ENCODE results near the gene MAB21L3.

Gene MAB21L3

GRCh38 chr1:116131170-116131569 is 20.0 kb downstream of the MAB21L3 start:
- no peak for TF ChIP-seq CTCF (IDR thresholded peaks at IDR 0.05)
- Histone ChIP-seq H3K27ac (no peak overlapping the region), H3K27me3 (no peaks in the 10 kb centered on the region), H3K36me3 (no peaks in the 10 kb centered on the region), H3K4me1 (ENCODE audit: control insufficient read depth in 1 of 2, insufficient read depth in 1 of 2, low read depth in 1 of 2, low read length in 1 of 2) (peaks cover 29 to 36% of the 10 kb centered on the region in 2 experiments), H3K4me3 (ENCODE audit: low read depth in 1 of 2, low read length in 1 of 2) (no peak overlapping the region), H3K9me3 (no peaks in the 10 kb centered on the region)

- no peak for TF ChIP-seq CTCF (IDR thresholded peaks at IDR 0.05)
- peaks cover 29 to 36% of the 10 kb centered on the region in 2 experiments for H3K4me1 ChIP-seq (ENCODE audit: control insufficient read depth in 1 of 2, insufficient read depth in 1 of 2, low read depth in 1 of 2, low read length in 1 of 2)
- no peak overlapping the region for H3K4me3 ChIP-seq (ENCODE audit: low read depth in 1 of 2, low read length in 1 of 2)
- no peak overlapping the region for H3K27ac ChIP-seq
- no peaks in the 10 kb centered on the region for H3K36me3 ChIP-seq
- no peaks in the 10 kb centered on the region for H3K9me3 ChIP-seq
- no peaks in the 10 kb centered on the region for H3K27me3 ChIP-seq
Measured at GRCh38 chr1:116131866-116132605, 20.8 kb downstream of the MAB21L3 start.

- H3K27ac ChIP-seq = no peak overlapping the region
- H3K4me1 ChIP-seq (ENCODE audit: control insufficient read depth in 1 of 2, insufficient read depth in 1 of 2, low read depth in 1 of 2, low read length in 1 of 2) = peaks cover 32 to 36% of the 10 kb centered on the region in 2 experiments
- no peaks in the 10 kb centered on the region for H3K36me3 ChIP-seq
- no peaks in the 10 kb centered on the region for H3K9me3 ChIP-seq
- no peaks in the 10 kb centered on the region for H3K27me3 ChIP-seq
- H3K4me3 ChIP-seq (ENCODE audit: low read depth in 1 of 2, low read length in 1 of 2) = no peak overlapping the region
- TF ChIP-seq CTCF (IDR thresholded peaks at IDR 0.05) = no peak
Measured at GRCh38 chr1:116133696-116134475, 22.7 kb downstream of the MAB21L3 start.

- H3K4me1 ChIP-seq (ENCODE audit: control insufficient read depth in 1 of 2, insufficient read depth in 1 of 2, low read depth in 1 of 2, low read length in 1 of 2) = peaks cover 35 to 36% of the 10 kb centered on the region in 2 experiments
- H3K4me3 ChIP-seq (ENCODE audit: low read depth in 1 of 2, low read length in 1 of 2) = no peak overlapping the region
- no peak overlapping the region for H3K27ac ChIP-seq
- H3K9me3 ChIP-seq = no peaks in the 10 kb centered on the region
- H3K27me3 ChIP-seq = no peaks in the 10 kb centered on the region
- no peak for TF ChIP-seq CTCF (IDR thresholded peaks at IDR 0.05)
- no peaks in the 10 kb centered on the region for H3K36me3 ChIP-seq
Measured at GRCh38 chr1:116134476-116134773, 23.2 kb downstream of the MAB21L3 start.

- H3K36me3 ChIP-seq = no peaks in the 10 kb centered on the region
- H3K4me1 ChIP-seq (ENCODE audit: control insufficient read depth in 1 of 2, insufficient read depth in 1 of 2, low read depth in 1 of 2, low read length in 1 of 2) = peaks cover 5 to 11% of the 10 kb centered on the region in 2 experiments
- H3K9me3 ChIP-seq = no peaks in the 10 kb centered on the region
- TF ChIP-seq CTCF (IDR thresholded peaks at IDR 0.05) = no peak
- no peaks in the 10 kb centered on the region for H3K27me3 ChIP-seq
- no peak overlapping the region for H3K4me3 ChIP-seq (ENCODE audit: low read depth in 1 of 2, low read length in 1 of 2)
- no peak overlapping the region for H3K27ac ChIP-seq
Measured at GRCh38 chr1:116138277-116138792, 27.1 kb downstream of the MAB21L3 start.
